CD14-positive monocyte (primary cell): ENCODE results near the gene HSD3B2. TPM values are rescaled to one million over a fixed set of nuclear protein-coding genes. Genes with fewer than 3 reads are reported as not detected.

Experiments used
- DNase-seq, 3 donors: peaks; one replicate each; pipeline ENCODE4 v3.0.0-alpha.2; 2011 to 2022
- H2AFZ ChIP-seq: 2 replicates; pipeline ENCODE4 v1.6.0; 2012; ENCODE audit warnings: mild to moderate bottlenecking, low read depth, low read length, inconsistent platforms; ENCODE audit not compliant: insufficient read depth, poor library complexity, severe bottlenecking
- H3K27ac ChIP-seq, 2 donors: 1 replicate in 1 of 2; 2 replicates in 1 of 2; pipeline ENCODE4 v1.5.1; 2012 to 2013; ENCODE audit warnings: low read length in 2 of 2, control low read depth in 1 of 2, inconsistent platforms in 1 of 2, low read depth in 1 of 2, mild to moderate bottlenecking in 1 of 2
- H3K27me3 ChIP-seq, 2 donors: one replicate each; pipeline versions ENCODE4 v1.6.0 to v1.6.1; 2011 to 2013; ENCODE audit warnings: low read length in 2 of 2; ENCODE audit not compliant: control insufficient read depth in 2 of 2, insufficient read depth in 2 of 2
- H3K36me3 ChIP-seq, 2 donors: replicated peaks in 1 of 2; 1 replicate in 1 of 2; 2 replicates in 1 of 2; pipeline versions ENCODE4 v1.5.1 to v1.6.1; 2012 to 2013; ENCODE audit warnings: low read length in 2 of 2, control low read depth in 1 of 2, inconsistent platforms in 1 of 2, mild to moderate bottlenecking in 1 of 2; ENCODE audit not compliant: insufficient read depth in 2 of 2, control insufficient read depth in 1 of 2
- H3K4me1 ChIP-seq, 2 donors: 1 replicate in 1 of 2; 2 replicates in 1 of 2; pipeline versions ENCODE4 v1.5.1 to v1.6.1; 2012 to 2013; ENCODE audit warnings: low read length in 2 of 2, control low read depth in 1 of 2, inconsistent platforms in 1 of 2, mild to moderate bottlenecking in 1 of 2, moderate library complexity in 1 of 2; ENCODE audit not compliant: insufficient read depth in 2 of 2, control insufficient read depth in 1 of 2
- H3K4me2 ChIP-seq: replicated peaks from 2 replicates; pipeline ENCODE3; 2012; ENCODE audit warnings: low read length, moderate library complexity, mild to moderate bottlenecking; ENCODE audit not compliant: poor library complexity, severe bottlenecking; ENCODE audit errors: extremely low read depth
- H3K4me3 ChIP-seq, 3 experiments: fragments of 200-600 bp in 1 of 3; sonication (generic) in 1 of 3; replicated peaks in 1 of 3; 1 replicate in 2 of 3; 2 replicates in 1 of 3; pipeline ENCODE4 v1.5.1; 2011 to 2013; ENCODE audit warnings: low read length in 3 of 3, mild to moderate bottlenecking in 3 of 3, control low read depth in 2 of 3, low read depth in 2 of 3, inconsistent platforms in 1 of 3, moderate library complexity in 1 of 3
- H3K79me2 ChIP-seq: 2 replicates; pipeline ENCODE4 v1.6.0; 2012; ENCODE audit warnings: mild to moderate bottlenecking, control low read depth, inconsistent platforms, low read length, moderate library complexity; ENCODE audit not compliant: insufficient read depth
- H3K9ac ChIP-seq: 2 replicates; pipeline ENCODE4 v1.6.0; 2017; ENCODE audit warnings: low read length, mild to moderate bottlenecking; ENCODE audit not compliant: insufficient read depth, poor library complexity, severe bottlenecking
- H3K9me3 ChIP-seq, 2 donors: replicated peaks in 1 of 2; 1 replicate in 1 of 2; 2 replicates in 1 of 2; pipeline versions ENCODE4 v1.5.1 to v1.6.1; 2012 to 2013; ENCODE audit warnings: low read length in 2 of 2, control low read depth in 1 of 2; ENCODE audit not compliant: control insufficient read depth in 1 of 2, insufficient read depth in 1 of 2
- H4K20me1 ChIP-seq: 2 replicates; pipeline ENCODE4 v1.6.0; 2012; ENCODE audit warnings: mild to moderate bottlenecking, low read length, control low read depth, moderate library complexity; ENCODE audit not compliant: insufficient read depth
- H3K27ac Mint-ChIP-seq, 7 donors: one replicate each; pipeline ENCODE4 v1.8.0; 2020; ENCODE audit warnings: mild to moderate bottlenecking in 7 of 7, mixed read lengths in 7 of 7, moderate library complexity in 6 of 7, inconsistent platforms in 2 of 7
- H3K27me3 Mint-ChIP-seq, 3 donors: one replicate each; pipeline ENCODE4 v1.8.0; 2021 to 2022; ENCODE audit warnings: low read depth in 3 of 3, mild to moderate bottlenecking in 3 of 3, mixed read lengths in 3 of 3, moderate library complexity in 3 of 3, inconsistent platforms in 1 of 3
- H3K36me3 Mint-ChIP-seq, 2 donors: one replicate each; pipeline ENCODE4 v1.8.0; 2020; ENCODE audit warnings: mixed read lengths in 2 of 2, inconsistent platforms in 1 of 2, mild to moderate bottlenecking in 1 of 2
- H3K4me1 Mint-ChIP-seq: one replicate; pipeline ENCODE4 v1.8.0; 2020; ENCODE audit warnings: mild to moderate bottlenecking, mixed read lengths
- H3K4me3 Mint-ChIP-seq, 2 donors: one replicate each; pipeline ENCODE4 v1.8.0; 2020; ENCODE audit warnings: mild to moderate bottlenecking in 2 of 2, mixed read lengths in 2 of 2, moderate library complexity in 1 of 2
- H3K9me3 Mint-ChIP-seq, 7 donors: one replicate each; pipeline ENCODE4 v1.8.0; 2020 to 2022; ENCODE audit warnings: mixed read lengths in 7 of 7, mild to moderate bottlenecking in 6 of 7, moderate library complexity in 6 of 7, inconsistent platforms in 2 of 7
- WGBS: methylation state at CpG from one replicate; pipeline ENCODE4 v1.1.5; 2013; ENCODE audit warnings: missing lambda C conversion rate; ENCODE audit not compliant: insufficient coverage; 5-methylcytosine and 5-hydroxymethylcytosine counted together
- intact Hi-C, 2 donors: fragments of 100-400 bp; cut with micrococcal nuclease; formaldehyde crosslinking; loops; one replicate each; pipeline versions ENCODE4 v1.15.0 to v1.15.1; 2023
- polyA plus RNA-seq, 3 donors: library from polyadenylated mRNA; depleted of rRNA in 1 of 3; unstranded in 2 of 3; stranded (reverse) in 1 of 3; fragments of 300-500 nt in 2 of 3; fragments of >200 nt in 1 of 3; fragmentation: Illumina TruSeq in 2 of 3; gene quantifications; 1 replicate in 2 of 3; 2 replicates in 1 of 3; pipeline ENCODE4 v1.2.3, GENCODE V29; 2012 to 2021
- TF ChIP-seq, protein P1 (sequence below): fragments of 200-600 bp; IDR thresholded peaks from one replicate; pipeline ENCODE4 v1.8.0; 2022; ENCODE audit warnings: antibody characterized with exemption, mild to moderate bottlenecking

HSD3B2 gene
- polyA plus RNA-seq, 3 donors: not detected

DNA sequence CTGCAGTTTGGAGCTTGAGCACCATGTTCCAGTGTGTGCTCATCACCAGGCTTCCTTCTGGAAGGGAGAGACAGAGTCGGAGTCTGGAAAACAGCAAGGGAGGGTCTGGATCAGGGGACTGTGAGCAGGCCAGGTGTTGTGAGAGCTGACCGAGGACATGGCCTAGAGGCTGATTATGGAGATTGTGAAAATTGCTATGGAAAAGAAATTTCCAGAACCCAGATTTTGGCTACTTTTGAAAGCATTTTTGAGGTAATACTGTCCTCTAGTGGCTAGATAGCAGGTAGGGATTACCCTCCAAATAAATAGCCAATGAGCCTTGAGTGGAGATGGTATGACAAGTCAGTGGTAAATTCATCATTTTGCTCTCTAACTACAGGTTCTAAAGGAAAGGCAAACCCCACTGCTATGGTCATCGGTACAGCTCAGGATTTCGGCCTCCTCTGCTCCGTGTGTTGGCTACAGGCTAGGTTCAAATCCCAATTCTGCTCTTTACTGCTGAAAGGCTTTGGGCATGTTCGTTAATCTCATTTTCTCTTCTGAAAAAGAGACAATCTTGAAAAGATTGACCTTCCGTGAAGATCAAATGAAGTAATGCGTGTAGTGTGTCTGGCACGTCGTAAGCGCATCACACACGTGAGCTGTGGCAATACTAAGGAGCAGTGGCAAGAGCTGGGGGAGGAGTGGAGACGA lies 47.4 kb upstream of the HSD3B2 start:
- DNase-seq: no peak
- peak overlapping the region in 1 of 7 donors; percentile 47 for H3K27ac Mint-ChIP-seq
- Histone ChIP-seq H3K4me1 (no peaks in the 10 kb centered on the region), H4K20me1 (no peaks in the 10 kb centered on the region), H2AFZ (no peak overlapping the region), H3K27ac (no peak overlapping the region), H3K4me3 (no peak overlapping the region), H3K27me3 (no peaks in the 10 kb centered on the region), H3K9ac (no peak overlapping the region), H3K79me2 (no peaks in the 10 kb centered on the region), H3K36me3 (no peaks in the 10 kb centered on the region), H3K4me2 (no peak overlapping the region), H3K9me3 (no peaks in the 10 kb centered on the region)
- H3K9me3 Mint-ChIP-seq: peaks cover 0 to 2% (median 0%) of the 10 kb centered on the region in 7 donors
- 69% methylated on average over 8 of the region's 13 CpGs for WGBS
- TF ChIP-seq, protein P1, sequence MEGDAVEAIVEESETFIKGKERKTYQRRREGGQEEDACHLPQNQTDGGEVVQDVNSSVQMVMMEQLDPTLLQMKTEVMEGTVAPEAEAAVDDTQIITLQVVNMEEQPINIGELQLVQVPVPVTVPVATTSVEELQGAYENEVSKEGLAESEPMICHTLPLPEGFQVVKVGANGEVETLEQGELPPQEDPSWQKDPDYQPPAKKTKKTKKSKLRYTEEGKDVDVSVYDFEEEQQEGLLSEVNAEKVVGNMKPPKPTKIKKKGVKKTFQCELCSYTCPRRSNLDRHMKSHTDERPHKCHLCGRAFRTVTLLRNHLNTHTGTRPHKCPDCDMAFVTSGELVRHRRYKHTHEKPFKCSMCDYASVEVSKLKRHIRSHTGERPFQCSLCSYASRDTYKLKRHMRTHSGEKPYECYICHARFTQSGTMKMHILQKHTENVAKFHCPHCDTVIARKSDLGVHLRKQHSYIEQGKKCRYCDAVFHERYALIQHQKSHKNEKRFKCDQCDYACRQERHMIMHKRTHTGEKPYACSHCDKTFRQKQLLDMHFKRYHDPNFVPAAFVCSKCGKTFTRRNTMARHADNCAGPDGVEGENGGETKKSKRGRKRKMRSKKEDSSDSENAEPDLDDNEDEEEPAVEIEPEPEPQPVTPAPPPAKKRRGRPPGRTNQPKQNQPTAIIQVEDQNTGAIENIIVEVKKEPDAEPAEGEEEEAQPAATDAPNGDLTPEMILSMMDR: no peak
- H3K27me3 Mint-ChIP-seq: peaks cover 0 to 5% (median 3%) of the 10 kb centered on the region in 3 donors
- H3K4me3 Mint-ChIP-seq: no peak overlapping the region
- H3K4me1 Mint-ChIP-seq: no peaks in the 10 kb centered on the region
- no peaks in the 10 kb centered on the region for H3K36me3 Mint-ChIP-seq
- intact Hi-C loops: no loop called here

DNA sequence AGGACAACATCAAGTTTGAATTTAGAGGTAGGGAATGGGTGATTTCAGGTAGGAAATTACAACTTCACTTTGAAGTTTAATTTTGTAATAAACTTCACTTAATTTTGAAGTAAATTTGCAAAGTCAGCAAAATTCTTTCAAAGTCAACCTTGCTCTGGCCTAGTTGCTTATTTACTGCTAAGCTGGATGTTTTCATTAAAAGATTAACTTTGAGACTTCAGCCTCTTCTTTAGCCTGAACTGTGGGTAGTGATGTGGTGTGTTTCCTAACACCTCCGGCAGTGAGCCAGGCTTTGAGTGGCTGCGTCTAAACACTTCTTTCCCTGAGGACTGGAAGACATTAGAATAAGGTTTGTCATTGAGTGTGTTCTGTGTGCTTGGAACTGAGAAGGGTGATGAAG lies 46.4 kb upstream of the HSD3B2 start, which contains the start of gene HAO2:
TSS of gene HAO2 (plus strand) at position 232 of the 400 bp plus-strand sequence. CDS start 12,301 bp downstream, outside the sequence.
- no peaks in the 10 kb centered on the region for H3K36me3 ChIP-seq
- intact Hi-C loops: no loop called here
- no peak for DNase-seq
- H3K9me3 ChIP-seq: no peaks in the 10 kb centered on the region
- H3K4me3 ChIP-seq: no peak within 1 kb of the TSS
- Mint-ChIP-seq H3K9me3 (peaks cover 0 to 2% (median 0%) of the 10 kb centered on the region in 7 donors), H3K36me3 (no peaks in the 10 kb centered on the region), H3K27me3 (peaks cover 0 to 7% (median 3%) of the 10 kb centered on the region in 3 donors), H3K27ac (peak within 1 kb of the TSS in 1 of 7 donors; percentile 47), H3K4me1 (no peaks in the 10 kb centered on the region), H3K4me3 (no peak within 1 kb of the TSS)
- H3K9ac ChIP-seq: no peak within 1 kb of the TSS
- no peak within 1 kb of the TSS for H3K27ac ChIP-seq
- H3K4me2 ChIP-seq: no peak within 1 kb of the TSS
- 100% methylated on average over 2 of the region's 2 CpGs for WGBS
- TF ChIP-seq, protein P1: no peak
- H2AFZ ChIP-seq: no peak within 1 kb of the TSS
- no peaks in the 10 kb centered on the region for H4K20me1 ChIP-seq
- no peaks in the 10 kb centered on the region for H3K27me3 ChIP-seq
- H3K4me1 ChIP-seq: no peaks in the 10 kb centered on the region
- H3K79me2 ChIP-seq: no peaks in the 10 kb centered on the region
